ENCODE results near the gene DLL1.

- no peak for TF ChIP-seq ZNF75A (CRISPR knock-in tag; IDR thresholded peaks at IDR 0.05)
- no peak for TF ChIP-seq FOXJ3 (CRISPR knock-in tag; IDR thresholded peaks at IDR 0.05)
- TF ChIP-seq CTCF (IDR thresholded peaks at IDR 0.05 in 2 of 3, conservative IDR thresholded peaks at IDR 0.05 in 1 of 3; ENCODE audit: insufficient read depth in 2 of 3, low read depth in 1 of 3, low read length in 3 of 3), result no peak
- TF ChIP-seq STAG1 (CRISPR knock-in tag; IDR thresholded peaks at IDR 0.05; ENCODE audit: borderline replicate concordance), result no peak
- TF ChIP-seq POLR2A (conservative IDR thresholded peaks at IDR 0.05), result no peak
- TF ChIP-seq TARDBP (IDR thresholded peaks at IDR 0.05), result no peak
- TF ChIP-seq MEF2A (IDR thresholded peaks at IDR 0.05; ENCODE audit: control insufficient read depth, low read depth, low read length), result no peak
- TF ChIP-seq POLR2AphosphoS5 (IDR thresholded peaks at IDR 0.05; ENCODE audit: control insufficient read depth, insufficient read depth, low read depth, low read length), result no peak
- no peak for TF ChIP-seq REST (IDR thresholded peaks at IDR 0.05; ENCODE audit: borderline replicate concordance)
- TF ChIP-seq REST (CRISPR knock-in tag; IDR thresholded peaks at IDR 0.05; ENCODE audit: low read depth), result no peak
Observed at GRCh38 chr6:170284866-170285469, 5.9 kb downstream of the DLL1 start.
